Activated CD8-positive, alpha-beta memory T cell treated with anti-CD3 and anti-CD28 coated beads for 48 hours (primary cell): Measurements from ENCODE around the gene TMEM150A.
"Not testable (repeated sequence)": the region's sequence is repeated elsewhere in the genome, so short reads cannot be mapped to it uniquely, and the experiment has no call there.

ENCODE experiments used
- DNase-seq, 3 experiments: peaks; one replicate each; pipeline ENCODE4 v3.0.0-alpha.2; 2020; ENCODE audit warnings: low read depth in 2 of 3, low spot score in 2 of 3

The TMEM150A gene

GRCh38 chr2:85577063-85577385 lies 25.5 kb downstream of the TMEM150A start:
- DNase-seq = no peak

GRCh38 chr2:85575739-85576138 lies 26.8 kb downstream of the TMEM150A start:
- no peak for DNase-seq

GRCh38 chr2:85566265-85566664 lies 36.2 kb downstream of the TMEM150A start:
- no peak for DNase-seq

GRCh38 chr2:85564144-85564563 lies 38.3 kb downstream of the TMEM150A start:
- DNase-seq = no peak

- peak; percentile 85 to 92 (median 91) for DNase-seq
These were observed 41.0 kb downstream of the TMEM150A start, which contains the start of gene GGCX for GRCh38 chr2:85561280-85562212. Gene GGCX (minus strand): TSS chr2:85561493. CDS start chr2:85561428, 65 bp downstream.

GRCh38 chr2:85560812-85561279 lies 41.7 kb downstream of the TMEM150A start:
- peak in 1 of 3 experiments; percentile 20 for DNase-seq

GRCh38 chr2:85560403-85560726 lies 42.1 kb downstream of the TMEM150A start:
- not testable (repeated sequence) for DNase-seq

- DNase-seq = no peak
These were observed 44.3 kb downstream of the TMEM150A start for GRCh38 chr2:85558160-85558559.

- no peak for DNase-seq
These were observed 45.4 kb downstream of the TMEM150A start for GRCh38 chr2:85557130-85557529.

GRCh38 chr2:85554980-85555612 lies 47.4 kb downstream of the TMEM150A start:
- DNase-seq = no peak

- DNase-seq = no peak
These were observed 49.3 kb downstream of the TMEM150A start for GRCh38 chr2:85553184-85553583.

GRCh38 chr2:85551698-85552678 lies 50.5 kb downstream of the TMEM150A start:
- peak; percentile 48 to 75 (median 67) for DNase-seq

GRCh38 chr2:85550486-85550885 lies 52.0 kb downstream of the TMEM150A start:
- no peak for DNase-seq

GRCh38 chr2:85549826-85550225 lies 52.7 kb downstream of the TMEM150A start:
- no peak for DNase-seq

- DNase-seq = no peak
These were observed 53.4 kb downstream of the TMEM150A start for GRCh38 chr2:85549095-85549494.

GRCh38 chr2:85548608-85548900 lies 53.9 kb downstream of the TMEM150A start:
- no peak for DNase-seq
